Vagina (tissue), 2 donors: ENCODE data around the gene FHIT. TPM values are rescaled to one million over a fixed set of nuclear protein-coding genes. Genes with fewer than 3 reads are reported as not detected.

Experiments
- DNase-seq, 2 donors: peaks; one replicate each; pipeline ENCODE4 v3.0.0-alpha.2; 2017; ENCODE audit errors: extremely low spot score in 2 of 2
- H3K27ac ChIP-seq: fragments of 200-600 bp; sonication (generic); one replicate; pipeline ENCODE4 v1.5.1; 2019
- H3K27me3 ChIP-seq: fragments of 200-600 bp; sonication (generic); one replicate; pipeline ENCODE4 v1.5.1; 2019
- H3K36me3 ChIP-seq, 2 donors: fragments of 200-600 bp; sonication (generic); one replicate each; pipeline ENCODE4 v1.5.1; 2017 to 2019
- H3K4me1 ChIP-seq: fragments of 200-600 bp; sonication (generic); one replicate; pipeline ENCODE4 v1.5.1; 2019
- H3K4me3 ChIP-seq, 2 donors: fragments of 200-600 bp; sonication (generic); 1 replicate in 1 of 2; 2 replicates in 1 of 2; pipeline ENCODE4 v1.5.1; 2016 to 2019
- H3K9me3 ChIP-seq: fragments of 200-600 bp; sonication (generic); one replicate; pipeline ENCODE4 v1.5.1; 2019
- CTCF ChIP-seq, 3 experiments: fragments of 450-650 bp in 2 of 3; fragments of 200-600 bp in 1 of 3; sonication (generic) in 1 of 3; IDR thresholded peaks; one replicate each; pipeline ENCODE4 v1.5.1; 2017 to 2019; ENCODE audit warnings: antibody characterized with exemption in 3 of 3, mild to moderate bottlenecking in 2 of 3, moderate library complexity in 2 of 3
- POLR2A ChIP-seq, 2 donors: fragments of 450-650 bp; IDR thresholded peaks; one replicate each; pipeline ENCODE4 v1.6.1; 2017; ENCODE audit warnings: antibody characterized with exemption in 2 of 2, mild to moderate bottlenecking in 2 of 2, moderate library complexity in 2 of 2
- POLR2AphosphoS5 ChIP-seq, 2 donors: sonication (generic); formaldehyde crosslinking; IDR thresholded peaks; one replicate each; pipeline ENCODE4 v1.9.0; 2017; ENCODE audit warnings: antibody characterized with exemption in 2 of 2, mild to moderate bottlenecking in 2 of 2, low read depth in 1 of 2; ENCODE audit not compliant: insufficient read depth in 1 of 2
- intact Hi-C: fragments of 100-400 bp; cut with DNase I; formaldehyde crosslinking; loops from one replicate; pipeline ENCODE4 v1.15.1; 2023
- total RNA-seq: library from RNA; depleted of rRNA; stranded (reverse); fragments of >200 nt; gene quantifications from one replicate; pipeline ENCODE4 v1.2.3, GENCODE V29; 2016

The FHIT gene
- total RNA-seq, 1 donor from 2014 or later = 7.9 TPM

- H3K9me3 ChIP-seq = no peaks in the 10 kb centered on the region
- intact Hi-C loops = no loop called here
- H3K4me3 ChIP-seq = no peak overlapping the region
- no peaks in the 10 kb centered on the region for H3K36me3 ChIP-seq
- H3K27ac ChIP-seq = no peak overlapping the region
- DNase-seq = no peak
- no peak for TF ChIP-seq POLR2A (IDR thresholded peaks at IDR 0.05)
- TF ChIP-seq CTCF (IDR thresholded peaks at IDR 0.05) = no peak
- no peak for TF ChIP-seq POLR2AphosphoS5 (IDR thresholded peaks at IDR 0.05; ENCODE audit: insufficient read depth in 1 of 2, low read depth in 1 of 2)
- no peaks in the 10 kb centered on the region for H3K27me3 ChIP-seq
- H3K4me1 ChIP-seq = no peaks in the 10 kb centered on the region
These were observed 1426.4 kb downstream of the FHIT start for GRCh38 chr3:59824876-59825275.

GRCh38 chr3:59821274-59821673 lies 1430.0 kb downstream of the FHIT start:
- no peak overlapping the region for H3K4me3 ChIP-seq
- H3K27ac ChIP-seq = no peak overlapping the region
- intact Hi-C loops = no loop called here
- DNase-seq = no peak
- no peaks in the 10 kb centered on the region for H3K27me3 ChIP-seq
- H3K36me3 ChIP-seq = no peaks in the 10 kb centered on the region
- no peaks in the 10 kb centered on the region for H3K9me3 ChIP-seq
- TF ChIP-seq POLR2AphosphoS5 (IDR thresholded peaks at IDR 0.05; ENCODE audit: insufficient read depth in 1 of 2, low read depth in 1 of 2) (no peak), CTCF (IDR thresholded peaks at IDR 0.05) (no peak), POLR2A (IDR thresholded peaks at IDR 0.05) (no peak)
- H3K4me1 ChIP-seq = peaks cover 12% of the 10 kb centered on the region

- H3K27ac ChIP-seq = no peak overlapping the region
- intact Hi-C loops = no loop called here
These were observed 1430.8 kb downstream of the FHIT start for GRCh38 chr3:59820352-59820934.

GRCh38 chr3:59818919-59819300 lies 1432.3 kb downstream of the FHIT start:
- TF ChIP-seq CTCF (IDR thresholded peaks at IDR 0.05) (no peak), POLR2A (IDR thresholded peaks at IDR 0.05) (no peak), POLR2AphosphoS5 (IDR thresholded peaks at IDR 0.05; ENCODE audit: insufficient read depth in 1 of 2, low read depth in 1 of 2) (no peak)
- intact Hi-C loops = no loop called here
- DNase-seq = no peak
- Histone ChIP-seq H3K36me3 (no peaks in the 10 kb centered on the region), H3K4me1 (peaks cover 12% of the 10 kb centered on the region), H3K27ac (no peak overlapping the region), H3K4me3 (no peak overlapping the region), H3K27me3 (no peaks in the 10 kb centered on the region), H3K9me3 (no peaks in the 10 kb centered on the region)

More at GRCh38 chr3:59820352-59820934, 1430.8 kb downstream of the FHIT start:
- H3K27me3 ChIP-seq = no peaks in the 10 kb centered on the region
- H3K9me3 ChIP-seq = no peaks in the 10 kb centered on the region
- peaks cover 12% of the 10 kb centered on the region for H3K4me1 ChIP-seq
- no peak for TF ChIP-seq CTCF (IDR thresholded peaks at IDR 0.05)
- no peak for TF ChIP-seq POLR2A (IDR thresholded peaks at IDR 0.05)
- TF ChIP-seq POLR2AphosphoS5 (IDR thresholded peaks at IDR 0.05; ENCODE audit: insufficient read depth in 1 of 2, low read depth in 1 of 2) = no peak
- H3K4me3 ChIP-seq = no peak overlapping the region
- DNase-seq = no peak
- H3K36me3 ChIP-seq = no peaks in the 10 kb centered on the region

- no peaks in the 10 kb centered on the region for H3K27me3 ChIP-seq
- TF ChIP-seq POLR2A (IDR thresholded peaks at IDR 0.05) = no peak
- TF ChIP-seq POLR2AphosphoS5 (IDR thresholded peaks at IDR 0.05; ENCODE audit: insufficient read depth in 1 of 2, low read depth in 1 of 2) = no peak
- no peak for TF ChIP-seq CTCF (IDR thresholded peaks at IDR 0.05)
- no peaks in the 10 kb centered on the region for H3K36me3 ChIP-seq
- no peak overlapping the region for H3K4me3 ChIP-seq
- DNase-seq = no peak
- intact Hi-C loops = no loop called here
- no peak overlapping the region for H3K27ac ChIP-seq
- H3K4me1 ChIP-seq = peaks cover 12% of the 10 kb centered on the region
- no peaks in the 10 kb centered on the region for H3K9me3 ChIP-seq
These were observed 1433.0 kb downstream of the FHIT start for GRCh38 chr3:59818033-59818918.
